Lower leg skin (tissue), 3 donors: ENCODE results near the gene YJEFN3.

Experiments
- POLR2A ChIP-seq, 2 donors: fragments of 450-650 bp; IDR thresholded peaks; one replicate each; pipeline ENCODE4 v1.6.1; 2016 to 2017; ENCODE audit warnings: antibody characterized with exemption in 2 of 2, mild to moderate bottlenecking in 1 of 2, moderate library complexity in 1 of 2
- TF ChIP-seq, protein P1 (sequence below), 3 donors: fragments of 450-650 bp; IDR thresholded peaks; one replicate each; pipeline ENCODE4 v1.5.1; 2016; ENCODE audit warnings: antibody characterized with exemption in 3 of 3, mild to moderate bottlenecking in 3 of 3, moderate library complexity in 2 of 3

DNA sequence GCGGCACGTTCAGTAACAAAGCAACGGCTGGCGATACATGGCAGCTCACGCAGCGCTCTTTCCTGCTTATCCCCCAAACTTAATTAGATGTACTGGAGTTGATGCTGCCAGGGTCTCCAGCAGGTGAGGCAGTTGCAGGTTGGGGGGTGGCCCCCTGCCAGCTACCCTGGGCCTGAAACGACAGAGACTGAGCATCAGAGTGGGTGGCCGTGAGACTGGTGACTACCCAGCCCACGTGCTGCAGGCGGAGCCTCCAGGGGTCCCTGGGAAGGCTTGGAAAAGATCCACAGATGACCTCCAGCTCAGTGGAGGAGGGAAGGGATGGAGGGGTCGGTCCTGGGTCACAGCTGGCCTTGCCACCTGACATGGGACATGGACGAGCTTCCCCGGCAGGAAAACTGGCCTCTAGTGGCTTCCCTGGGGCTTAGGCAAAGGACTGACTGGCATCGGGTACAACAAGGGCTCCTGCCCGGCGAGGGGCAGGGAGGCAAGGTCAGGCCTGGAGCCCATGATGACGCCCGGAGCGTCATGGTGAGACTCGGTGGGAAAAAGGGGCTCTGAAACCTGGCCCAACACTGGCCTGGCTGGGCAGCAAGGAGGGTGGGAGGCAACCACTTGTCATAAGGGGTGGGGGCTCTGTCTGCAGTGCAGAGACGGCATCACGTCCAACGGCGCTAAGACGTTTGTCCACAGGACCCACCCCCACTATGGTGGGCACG lies 33.4 kb downstream of the YJEFN3 start:
- TF ChIP-seq POLR2A (IDR thresholded peaks at IDR 0.05): no peak
- TF ChIP-seq, protein P1, sequence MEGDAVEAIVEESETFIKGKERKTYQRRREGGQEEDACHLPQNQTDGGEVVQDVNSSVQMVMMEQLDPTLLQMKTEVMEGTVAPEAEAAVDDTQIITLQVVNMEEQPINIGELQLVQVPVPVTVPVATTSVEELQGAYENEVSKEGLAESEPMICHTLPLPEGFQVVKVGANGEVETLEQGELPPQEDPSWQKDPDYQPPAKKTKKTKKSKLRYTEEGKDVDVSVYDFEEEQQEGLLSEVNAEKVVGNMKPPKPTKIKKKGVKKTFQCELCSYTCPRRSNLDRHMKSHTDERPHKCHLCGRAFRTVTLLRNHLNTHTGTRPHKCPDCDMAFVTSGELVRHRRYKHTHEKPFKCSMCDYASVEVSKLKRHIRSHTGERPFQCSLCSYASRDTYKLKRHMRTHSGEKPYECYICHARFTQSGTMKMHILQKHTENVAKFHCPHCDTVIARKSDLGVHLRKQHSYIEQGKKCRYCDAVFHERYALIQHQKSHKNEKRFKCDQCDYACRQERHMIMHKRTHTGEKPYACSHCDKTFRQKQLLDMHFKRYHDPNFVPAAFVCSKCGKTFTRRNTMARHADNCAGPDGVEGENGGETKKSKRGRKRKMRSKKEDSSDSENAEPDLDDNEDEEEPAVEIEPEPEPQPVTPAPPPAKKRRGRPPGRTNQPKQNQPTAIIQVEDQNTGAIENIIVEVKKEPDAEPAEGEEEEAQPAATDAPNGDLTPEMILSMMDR (IDR thresholded peaks at IDR 0.05): no peak
